Measurements from ENCODE around the gene ARAP1. TPM values are rescaled to one million over a fixed set of nuclear protein-coding genes. Genes with fewer than 3 reads are reported as not detected.
A peak's percentile ranks its signal among the peaks of the same experiment; 100 is the strongest.

Gene ARAP1
- total RNA-seq, 1 donor from 2014 or later, result 17.6 TPM

DNA sequence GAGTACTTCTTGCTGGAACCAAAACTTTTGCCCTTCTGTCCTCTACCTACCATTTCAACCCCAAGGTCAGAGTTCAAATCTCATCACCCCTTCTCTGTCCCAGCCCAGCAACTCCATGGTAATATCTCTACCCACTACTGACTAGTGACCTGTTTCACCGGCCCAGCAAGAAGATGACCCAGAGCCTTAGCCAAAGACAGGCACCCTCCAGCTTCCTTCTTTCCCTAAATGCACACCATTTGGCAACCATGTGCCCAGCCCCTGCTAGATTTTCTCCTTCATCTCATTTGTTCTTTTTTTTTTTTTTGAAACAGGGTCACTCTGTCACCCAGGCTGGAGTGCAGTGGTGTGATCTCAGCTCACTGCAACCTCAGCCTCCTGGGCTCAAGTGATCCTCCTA lies 14.9 kb downstream of the ARAP1 start:
- peaks cover 4% of the 10 kb centered on the region for H4K20me1 ChIP-seq (ENCODE audit: low read depth)
- no peaks in the 10 kb centered on the region for H3K36me3 ChIP-seq
- TF ChIP-seq, protein P1, sequence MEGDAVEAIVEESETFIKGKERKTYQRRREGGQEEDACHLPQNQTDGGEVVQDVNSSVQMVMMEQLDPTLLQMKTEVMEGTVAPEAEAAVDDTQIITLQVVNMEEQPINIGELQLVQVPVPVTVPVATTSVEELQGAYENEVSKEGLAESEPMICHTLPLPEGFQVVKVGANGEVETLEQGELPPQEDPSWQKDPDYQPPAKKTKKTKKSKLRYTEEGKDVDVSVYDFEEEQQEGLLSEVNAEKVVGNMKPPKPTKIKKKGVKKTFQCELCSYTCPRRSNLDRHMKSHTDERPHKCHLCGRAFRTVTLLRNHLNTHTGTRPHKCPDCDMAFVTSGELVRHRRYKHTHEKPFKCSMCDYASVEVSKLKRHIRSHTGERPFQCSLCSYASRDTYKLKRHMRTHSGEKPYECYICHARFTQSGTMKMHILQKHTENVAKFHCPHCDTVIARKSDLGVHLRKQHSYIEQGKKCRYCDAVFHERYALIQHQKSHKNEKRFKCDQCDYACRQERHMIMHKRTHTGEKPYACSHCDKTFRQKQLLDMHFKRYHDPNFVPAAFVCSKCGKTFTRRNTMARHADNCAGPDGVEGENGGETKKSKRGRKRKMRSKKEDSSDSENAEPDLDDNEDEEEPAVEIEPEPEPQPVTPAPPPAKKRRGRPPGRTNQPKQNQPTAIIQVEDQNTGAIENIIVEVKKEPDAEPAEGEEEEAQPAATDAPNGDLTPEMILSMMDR (IDR thresholded peaks at IDR 0.05), result no peak
- TF ChIP-seq EZH2phosphoT487 (IDR thresholded peaks at IDR 0.05) (no peak), EZH2 (IDR thresholded peaks at IDR 0.05) (no peak)
- H3F3A ChIP-seq (ENCODE audit: low read depth), result no peaks in the 10 kb centered on the region
- H3K9ac ChIP-seq, result no peak overlapping the region
- Mint-ChIP-seq H3K9me3 (no peaks in the 10 kb centered on the region), H3K27ac (no peak overlapping the region), H3K27me3 (ENCODE audit: insufficient read depth, low read depth) (no peaks in the 10 kb centered on the region), H3K4me3 (no peak overlapping the region), H3K36me3 (no peaks in the 10 kb centered on the region), H3K4me1 (peaks cover 29% of the 10 kb centered on the region)
- no peaks in the 10 kb centered on the region for H3K9me3 ChIP-seq (ENCODE audit: low read depth)
- no peak overlapping the region for H3K4me2 ChIP-seq
- peaks cover 6% of the 10 kb centered on the region for H3K79me2 ChIP-seq (ENCODE audit: low read depth)
- H3K4me1 ChIP-seq, result peaks cover 10% of the 10 kb centered on the region
- no peak overlapping the region for H2AFZ ChIP-seq (replicated peaks)
- DNase-seq (ENCODE audit: low spot score), result no peak
- no peak overlapping the region for H3K4me3 ChIP-seq
- H3K27me3 ChIP-seq, result no peaks in the 10 kb centered on the region
- no peak overlapping the region for H3K27ac ChIP-seq

DNA sequence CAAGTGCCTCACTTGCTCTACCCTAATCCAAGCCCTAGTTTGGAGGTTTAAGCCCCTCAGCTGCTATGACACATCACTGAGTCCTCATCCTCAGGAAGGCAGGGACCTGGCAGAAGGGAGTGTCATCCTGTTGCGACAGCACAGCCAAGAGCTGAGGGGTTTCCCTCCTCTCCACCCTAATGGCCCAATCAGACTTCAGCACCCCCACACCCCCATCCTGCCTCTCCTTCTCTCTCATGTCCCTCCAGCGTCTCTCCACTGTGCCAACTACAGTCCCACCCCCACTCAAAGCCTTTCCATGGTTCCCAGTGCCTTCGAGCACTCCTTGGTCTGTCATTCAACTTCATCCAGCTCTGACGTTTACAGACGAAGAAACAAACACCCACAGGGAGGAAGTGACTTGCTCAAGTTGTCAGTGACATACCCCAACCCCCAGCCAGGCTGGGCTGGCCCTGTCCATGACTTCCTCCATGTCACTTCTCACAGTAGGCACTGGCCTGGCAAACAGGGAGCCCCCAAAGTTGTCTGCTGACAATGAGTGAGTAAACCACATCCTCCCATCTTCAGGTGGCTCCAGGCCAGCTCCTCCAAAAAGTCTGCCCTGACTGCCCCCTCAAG lies 15.6 kb downstream of the ARAP1 start:
- Histone ChIP-seq H3K4me2 (no peak overlapping the region), H3F3A (ENCODE audit: low read depth) (no peaks in the 10 kb centered on the region), H3K9ac (no peak overlapping the region), H3K36me3 (no peaks in the 10 kb centered on the region), H3K79me2 (ENCODE audit: low read depth) (peaks cover 6% of the 10 kb centered on the region), H3K9me3 (ENCODE audit: low read depth) (no peaks in the 10 kb centered on the region), H3K4me1 (peaks cover 7% of the 10 kb centered on the region), H2AFZ (replicated peaks) (no peak overlapping the region), H4K20me1 (ENCODE audit: low read depth) (peaks cover 4% of the 10 kb centered on the region), H3K27ac (no peak overlapping the region), H3K4me3 (no peak overlapping the region), H3K27me3 (no peaks in the 10 kb centered on the region)
- H3K4me1 Mint-ChIP-seq, result peaks cover 24% of the 10 kb centered on the region
- no peak overlapping the region for H3K4me3 Mint-ChIP-seq
- H3K36me3 Mint-ChIP-seq, result no peaks in the 10 kb centered on the region
- H3K27ac Mint-ChIP-seq, result peak overlapping the region; percentile 88
- DNase-seq (ENCODE audit: low spot score), result no peak
- H3K9me3 Mint-ChIP-seq, result no peaks in the 10 kb centered on the region
- no peak for TF ChIP-seq EZH2phosphoT487 (IDR thresholded peaks at IDR 0.05)
- no peak for TF ChIP-seq EZH2 (IDR thresholded peaks at IDR 0.05)
- TF ChIP-seq, protein P1 (IDR thresholded peaks at IDR 0.05), result no peak
- H3K27me3 Mint-ChIP-seq (ENCODE audit: insufficient read depth, low read depth), result no peaks in the 10 kb centered on the region

DNA sequence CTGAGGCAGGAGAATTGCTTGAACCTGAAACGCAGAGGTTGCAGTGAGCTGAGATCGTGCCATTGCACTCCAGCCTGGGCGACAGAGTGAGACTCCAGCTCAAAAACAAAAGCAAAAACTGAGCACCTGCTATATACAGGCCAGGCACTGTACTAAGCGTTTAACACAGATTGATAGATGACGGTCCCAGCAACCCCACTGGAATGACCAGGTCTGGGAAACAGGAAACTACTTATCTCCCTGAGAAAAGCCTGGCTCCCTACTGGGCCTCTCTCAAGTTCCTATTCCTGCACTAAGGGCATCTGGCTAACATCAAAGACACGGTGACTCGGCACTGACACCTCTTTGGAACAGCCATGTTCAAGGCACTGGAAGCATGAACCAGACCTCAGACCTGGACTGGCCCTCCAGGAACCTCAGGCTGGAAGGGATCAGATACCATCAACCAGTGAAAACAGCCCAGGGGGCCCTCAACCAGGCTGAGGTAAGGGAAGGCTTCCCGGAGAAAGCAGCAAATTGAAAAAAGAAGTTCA lies 16.6 kb downstream of the ARAP1 start:
- H3K4me2 ChIP-seq, result no peak overlapping the region
- H3K4me1 Mint-ChIP-seq, result peaks cover 15% of the 10 kb centered on the region
- H3K27me3 Mint-ChIP-seq (ENCODE audit: insufficient read depth, low read depth), result no peaks in the 10 kb centered on the region
- H3F3A ChIP-seq (ENCODE audit: low read depth), result no peaks in the 10 kb centered on the region
- no peak overlapping the region for H3K27ac ChIP-seq
- no peaks in the 10 kb centered on the region for H3K27me3 ChIP-seq
- peaks cover 6% of the 10 kb centered on the region for H3K79me2 ChIP-seq (ENCODE audit: low read depth)
- H2AFZ ChIP-seq (replicated peaks), result no peak overlapping the region
- H3K27ac Mint-ChIP-seq, result peak overlapping the region; percentile 46
- TF ChIP-seq, protein P1 (IDR thresholded peaks at IDR 0.05), result no peak
- TF ChIP-seq EZH2 (IDR thresholded peaks at IDR 0.05) (no peak), EZH2phosphoT487 (IDR thresholded peaks at IDR 0.05) (no peak)
- no peak overlapping the region for H3K9ac ChIP-seq
- H3K9me3 Mint-ChIP-seq, result no peaks in the 10 kb centered on the region
- H4K20me1 ChIP-seq (ENCODE audit: low read depth), result peaks cover 4% of the 10 kb centered on the region
- no peaks in the 10 kb centered on the region for H3K36me3 Mint-ChIP-seq
- H3K36me3 ChIP-seq, result no peaks in the 10 kb centered on the region
- peak overlapping the region; percentile 30 for H3K4me3 Mint-ChIP-seq
- no peak overlapping the region for H3K4me3 ChIP-seq
- no peak for DNase-seq (ENCODE audit: low spot score)
- no peaks in the 10 kb centered on the region for H3K4me1 ChIP-seq
- no peaks in the 10 kb centered on the region for H3K9me3 ChIP-seq (ENCODE audit: low read depth)
